ENCODE data around the gene CASQ2. TPM values are rescaled to one million over a fixed set of nuclear protein-coding genes. Genes with fewer than 3 reads are reported as not detected.

CASQ2 gene
- 1.5 TPM for total RNA-seq
- long read RNA-seq, transcript CASQ2-201 (11 exons, 2,674 nt), result major isoform, 7 of 8 reads
- long read RNA-seq, partial matches to known transcripts, result 1 of 8 reads
- long read RNA-seq, other reads (novel, unspliced or antisense), result 0 of 8 reads

GRCh38 chr1:115768549-115768948, at the start of gene CASQ2:
CASQ2 (minus strand) TSS chr1:115768714; CDS start chr1:115768541, 173 bp downstream.
- no peak for DNase-seq (ENCODE audit: low spot score)

DNA sequence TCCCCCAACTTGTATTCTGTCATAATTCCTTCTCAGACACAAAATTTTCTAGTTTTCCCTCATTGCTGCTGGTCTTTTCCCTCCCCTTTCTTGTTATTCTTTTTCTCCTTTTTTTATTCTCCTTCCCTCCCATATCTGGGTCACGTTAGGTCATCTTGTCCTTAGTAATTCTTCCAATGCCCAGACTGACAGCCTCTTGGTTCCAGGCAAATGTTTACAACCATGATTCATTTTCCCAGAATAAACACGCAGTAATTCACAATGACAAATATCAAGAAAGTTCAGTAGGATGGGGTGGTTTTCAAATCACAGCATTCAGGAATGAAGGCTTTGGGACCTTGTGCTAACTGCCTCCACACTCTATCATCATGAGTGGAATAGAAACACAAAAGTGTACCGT, 47.2 kb upstream of the CASQ2 start:
- DNase-seq (ENCODE audit: low spot score), result no peak

DNA sequence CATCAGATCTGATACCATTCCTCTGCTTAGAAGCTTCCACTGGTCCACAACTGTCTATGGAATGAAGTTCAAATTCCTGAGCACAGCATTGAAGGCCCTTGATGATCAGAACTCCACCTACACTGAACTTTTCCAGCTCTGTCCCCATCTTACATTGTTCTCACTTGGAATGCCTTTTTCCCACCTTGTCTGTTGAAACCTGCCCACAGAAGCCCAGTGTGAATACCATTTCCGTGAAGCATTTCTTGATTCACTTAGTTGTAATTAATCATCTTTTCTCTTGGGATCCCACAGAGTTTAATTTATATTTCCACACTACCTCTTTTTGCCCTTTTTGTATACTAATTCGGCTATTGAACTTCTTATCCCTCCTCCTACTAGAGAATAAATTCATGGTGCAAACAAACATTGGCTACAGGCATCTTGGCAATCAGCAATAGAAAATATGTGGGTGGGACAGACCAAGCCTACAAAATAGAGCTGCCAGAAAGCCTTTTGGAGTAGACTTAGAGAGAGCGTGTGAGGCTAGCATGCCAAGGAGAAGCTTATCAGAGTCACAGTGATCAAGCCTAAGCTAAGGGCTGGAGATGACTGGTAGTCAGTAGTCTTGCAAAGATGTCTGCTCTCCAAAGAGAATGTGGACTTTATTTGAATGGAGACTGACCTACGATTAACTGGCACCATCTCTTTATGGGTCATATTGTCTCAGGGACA, 46.3 kb upstream of the CASQ2 start:
- DNase-seq (ENCODE audit: low spot score), result no peak

- no peak for DNase-seq (ENCODE audit: low spot score)
Measured at GRCh38 chr1:115813727-115814126, 45.2 kb upstream of the CASQ2 start.

DNA sequence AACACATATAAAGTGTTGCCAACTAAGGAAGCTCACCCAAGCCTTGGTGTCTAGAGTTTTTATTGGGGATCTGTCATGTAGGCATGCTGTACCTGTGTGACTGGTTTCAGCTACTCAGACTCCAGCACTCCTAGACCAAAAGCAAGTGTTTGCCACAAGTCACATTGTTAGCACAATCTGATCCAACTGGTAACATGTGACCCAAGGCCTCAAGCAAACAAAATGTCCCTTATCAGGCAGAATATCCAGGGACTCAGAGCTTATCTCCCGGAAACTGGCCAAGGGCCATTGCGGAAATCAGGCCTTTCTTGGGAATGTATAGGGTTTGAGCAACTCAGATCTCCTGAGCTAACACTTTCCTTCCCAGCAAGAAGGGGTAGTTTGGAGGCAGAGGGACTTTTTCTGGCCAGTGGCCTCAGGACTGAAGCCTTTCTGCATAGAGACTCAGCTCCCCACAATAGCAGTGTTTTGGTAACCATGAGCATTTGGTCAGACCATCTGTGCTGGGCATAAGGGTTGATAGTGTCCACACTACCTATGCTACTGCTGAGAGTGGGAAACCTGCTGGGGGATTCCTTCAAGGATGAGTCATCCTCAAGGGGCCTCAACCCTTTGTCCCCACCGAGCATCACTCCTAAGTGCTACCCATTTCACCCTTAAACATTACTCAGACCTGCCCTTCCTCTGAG, 42.8 kb upstream of the CASQ2 start:
- no peak for DNase-seq (ENCODE audit: low spot score)

DNA sequence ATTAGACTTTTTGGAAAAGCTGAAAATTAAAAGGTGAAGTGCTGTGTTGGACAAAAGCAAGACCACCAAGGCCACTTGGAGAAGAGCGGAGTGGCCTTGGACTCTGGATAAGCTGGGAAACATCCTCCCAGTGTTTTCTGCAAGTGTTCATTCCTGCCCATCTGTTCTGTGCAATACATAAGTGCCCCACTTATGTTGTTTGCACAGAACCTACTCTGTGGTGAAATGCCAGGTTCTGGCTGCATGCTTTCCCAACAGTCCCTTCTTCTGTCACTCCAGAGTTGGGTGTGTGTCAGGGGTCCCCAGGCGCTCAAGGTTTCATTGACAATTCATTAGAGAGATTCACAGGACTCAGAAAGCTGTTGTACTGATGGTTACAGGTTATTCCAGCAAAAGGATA, 42.1 kb upstream of the CASQ2 start:
- no peak for DNase-seq (ENCODE audit: low spot score)

DNA sequence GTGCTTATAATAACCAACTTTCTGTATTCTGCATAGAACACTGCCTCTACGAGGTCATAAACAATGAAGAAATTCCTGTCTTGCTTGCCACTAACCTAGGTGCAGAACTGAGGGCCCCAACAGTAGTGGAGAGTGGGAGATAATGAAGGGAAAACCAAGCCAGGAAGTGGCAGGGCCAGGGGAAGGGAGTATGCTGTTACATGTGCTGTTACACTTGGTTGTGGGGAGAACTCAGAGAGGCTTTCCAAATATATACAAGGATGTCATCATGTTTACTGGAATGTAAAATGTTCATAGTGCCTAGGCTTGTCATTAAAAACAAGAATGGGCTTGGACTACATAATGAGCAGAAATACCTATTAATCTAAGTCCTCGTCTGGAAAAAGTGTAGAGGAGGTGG, 41.3 kb upstream of the CASQ2 start:
- DNase-seq (ENCODE audit: low spot score), result no peak

DNA sequence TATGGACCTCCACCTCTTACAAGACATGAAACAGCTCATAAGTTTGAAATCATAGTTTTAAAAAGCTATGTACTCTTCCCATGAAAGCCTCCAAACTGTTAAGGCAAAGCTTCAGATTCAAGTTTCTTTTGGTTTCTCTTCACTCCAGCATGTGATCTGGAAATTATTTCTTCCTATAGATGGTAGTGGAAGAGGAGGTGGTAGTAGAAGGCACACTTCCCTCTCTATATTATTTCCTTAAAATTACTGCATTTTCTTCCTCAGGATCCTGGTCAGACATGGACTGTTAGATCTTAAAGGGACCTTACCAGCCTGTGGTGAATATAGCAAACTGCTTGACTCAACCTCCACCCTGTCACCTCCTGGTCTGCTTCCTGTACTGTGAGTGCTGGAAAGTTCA, 40.6 kb upstream of the CASQ2 start:
- no peak for DNase-seq (ENCODE audit: low spot score)

GRCh38 chr1:115807723-115808122, 39.2 kb upstream of the CASQ2 start:
- no peak for DNase-seq (ENCODE audit: low spot score)

DNA sequence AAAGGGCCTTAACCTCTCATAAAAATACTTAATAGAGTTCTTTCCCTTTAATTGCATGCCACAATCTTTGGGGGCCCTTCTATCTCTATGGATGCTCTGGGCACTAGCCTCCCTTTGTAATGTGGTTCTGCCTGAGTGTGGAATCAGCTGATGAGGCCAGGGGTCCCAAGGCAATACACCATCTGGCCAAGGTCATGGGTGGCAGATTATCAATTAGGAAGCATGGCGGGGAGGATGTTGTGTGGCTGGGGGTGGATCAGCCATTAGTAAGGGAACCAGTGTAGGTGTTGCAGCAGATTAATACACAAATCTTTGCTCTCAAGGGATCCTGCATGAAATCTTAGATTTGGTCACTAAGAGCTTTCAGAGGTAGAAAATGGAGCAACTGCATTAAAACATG, 37.1 kb upstream of the CASQ2 start:
- no peak for DNase-seq (ENCODE audit: low spot score)

DNA sequence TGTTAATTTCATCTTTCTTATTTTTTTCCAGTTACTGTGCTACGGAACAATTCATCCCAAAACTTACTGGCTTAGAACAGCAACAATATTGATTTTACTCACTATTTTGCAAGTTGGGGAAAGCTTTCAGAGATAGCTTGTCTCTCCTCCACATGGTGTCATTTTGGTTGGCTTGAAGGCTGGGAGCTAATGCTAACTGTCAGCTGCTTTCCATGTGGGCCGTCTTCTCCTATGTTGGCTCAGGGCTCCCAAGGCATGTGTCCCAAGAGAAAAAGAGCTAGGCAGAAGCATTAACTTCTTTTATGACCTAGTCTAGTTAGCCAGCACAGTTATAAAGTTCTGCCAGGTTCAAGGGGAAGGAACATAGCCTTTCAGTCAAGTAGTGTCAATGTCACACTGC, 33.9 kb upstream of the CASQ2 start:
- DNase-seq (ENCODE audit: low spot score), result no peak

DNA sequence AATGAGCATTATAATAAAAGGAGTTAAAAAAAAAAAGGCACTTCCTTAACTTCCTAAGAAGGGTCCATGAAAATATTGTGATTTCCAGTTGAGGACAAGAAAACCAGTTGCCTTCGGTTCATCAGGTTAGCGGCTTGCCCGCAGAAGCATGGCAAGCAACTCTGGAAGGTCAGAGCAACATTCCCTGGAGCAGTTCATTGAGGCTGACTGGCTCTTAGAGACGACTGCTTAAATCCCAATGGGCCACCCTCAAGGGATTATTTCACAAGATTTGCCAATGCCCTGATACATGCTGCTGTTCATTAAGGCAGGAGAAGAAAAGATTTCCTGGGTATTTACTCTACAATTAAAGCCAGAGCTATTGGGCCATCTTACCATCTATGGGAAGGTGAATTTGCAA, 29.0 kb upstream of the CASQ2 start:
- DNase-seq (ENCODE audit: low spot score), result no peak

- no peak for DNase-seq (ENCODE audit: low spot score)
Measured at GRCh38 chr1:115796897-115797296, 28.4 kb upstream of the CASQ2 start.

DNA sequence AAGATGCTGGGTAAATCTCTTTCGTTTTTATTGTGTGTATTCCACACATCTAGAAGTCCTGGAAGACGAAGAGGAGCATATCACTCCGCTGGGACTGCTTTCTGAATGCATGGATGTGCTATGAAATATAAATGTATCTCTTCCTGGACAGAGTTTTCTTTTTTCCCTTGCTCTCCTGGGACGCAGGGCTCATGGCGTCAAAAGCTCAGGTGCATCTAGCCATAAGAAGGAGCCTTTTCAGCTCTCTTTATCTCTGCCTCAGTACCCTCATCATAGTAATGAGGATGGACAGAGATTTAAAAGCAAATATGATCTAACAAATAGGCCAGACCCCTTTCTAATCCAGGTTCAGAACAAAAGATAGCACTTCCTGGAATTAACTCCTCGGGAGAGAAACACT, 27.5 kb upstream of the CASQ2 start:
- DNase-seq (ENCODE audit: low spot score), result no peak

GRCh38 chr1:115794976-115795639, 26.6 kb upstream of the CASQ2 start:
- no peak for DNase-seq (ENCODE audit: low spot score)

DNA sequence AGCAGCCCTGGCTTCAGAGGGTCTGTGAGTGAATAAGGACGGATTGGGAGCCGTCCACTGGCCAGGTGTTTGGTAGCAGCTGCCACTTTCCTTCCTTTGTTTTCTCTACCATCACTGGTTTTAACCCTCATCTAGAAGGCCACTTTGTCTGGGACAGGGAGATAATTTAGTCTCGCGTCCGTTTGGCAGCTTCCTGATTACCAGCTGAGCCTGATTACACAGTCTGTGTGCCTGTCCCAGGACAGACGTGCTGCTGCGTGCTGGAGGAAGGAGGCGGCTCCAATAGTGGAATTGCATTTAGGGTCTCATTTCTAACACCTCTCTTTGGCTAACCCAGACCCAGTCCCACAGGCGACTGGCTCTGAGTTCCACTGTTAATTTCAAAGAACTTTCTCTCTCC, 24.6 kb upstream of the CASQ2 start:
- no peak for DNase-seq (ENCODE audit: low spot score)

DNA sequence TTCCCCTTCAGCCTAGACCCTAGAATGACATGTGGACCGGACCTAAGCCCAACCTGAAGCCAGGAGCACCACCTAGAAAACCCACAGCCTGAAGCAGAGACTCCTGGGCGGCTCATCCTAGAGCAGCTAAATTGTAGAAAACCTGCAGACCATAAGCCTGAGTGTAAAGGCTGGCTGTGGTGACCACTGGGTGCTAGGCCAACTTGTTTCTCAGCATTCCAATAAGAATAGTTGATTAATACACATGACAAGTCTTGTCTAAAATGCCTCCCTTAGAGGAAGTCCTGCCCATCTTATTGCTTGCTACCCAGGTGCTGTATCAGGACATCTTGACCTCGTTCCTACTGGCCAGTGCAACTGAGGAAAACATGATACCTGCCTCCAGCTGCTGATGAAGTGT, 23.3 kb upstream of the CASQ2 start:
- no peak for DNase-seq (ENCODE audit: low spot score)

GRCh38 chr1:115790846-115791245, 22.3 kb upstream of the CASQ2 start:
- DNase-seq (ENCODE audit: low spot score), result no peak

DNA sequence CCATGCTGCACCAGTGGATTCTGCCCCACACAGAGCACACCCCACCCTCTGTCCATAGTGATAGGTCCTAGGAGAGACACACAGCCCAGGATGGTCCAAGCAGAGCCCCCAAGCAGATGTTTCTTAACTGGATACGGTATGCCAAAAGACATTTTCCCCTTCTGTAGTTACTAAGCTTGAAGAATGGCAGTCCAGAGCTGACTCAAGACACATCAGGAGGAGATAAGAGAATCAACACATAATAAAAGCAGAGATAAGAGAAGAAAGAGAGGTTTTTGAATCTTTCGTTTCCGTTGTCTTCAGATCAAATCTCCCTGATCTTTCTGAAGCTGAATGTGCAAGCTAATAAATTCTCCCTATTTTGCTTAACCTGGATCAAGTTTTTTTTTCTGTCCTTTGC, 21.8 kb upstream of the CASQ2 start:
- no peak for DNase-seq (ENCODE audit: low spot score)

- no peak for DNase-seq (ENCODE audit: low spot score)
Measured at GRCh38 chr1:115783311-115783710, 14.8 kb upstream of the CASQ2 start.

GRCh38 chr1:115782571-115783281, 14.2 kb upstream of the CASQ2 start:
- no peak for DNase-seq (ENCODE audit: low spot score)

DNA sequence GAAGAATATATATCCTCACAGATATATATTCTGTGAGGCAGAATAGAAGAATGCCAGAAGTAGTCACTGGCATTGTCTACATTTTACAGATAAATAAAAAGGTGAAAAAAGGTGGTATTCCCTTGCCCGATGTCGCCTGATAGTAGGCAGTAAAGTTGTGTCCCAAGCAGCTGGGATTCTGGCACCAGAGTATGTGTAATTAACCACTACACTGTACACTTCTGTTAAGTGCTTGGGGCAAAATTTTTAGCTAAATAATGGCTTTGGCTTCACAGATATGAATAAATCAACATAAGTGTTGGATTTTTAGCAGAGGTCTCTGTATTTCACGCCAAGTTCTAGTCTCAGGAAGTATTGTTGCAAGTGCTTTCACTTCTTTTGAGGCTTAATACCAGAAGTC, 13.3 kb upstream of the CASQ2 start:
- no peak for DNase-seq (ENCODE audit: low spot score)

Data from mesenteric fat pad (tissue), 1 donor.